SW 1271 (cell line): Measurements from ENCODE around the gene LIMS2.

ENCODE experiments used
- DNase-seq, 2 experiments: peaks; one replicate each; lab custom pipeline; 2025; lab: John Stamatoyannopoulos, UW

The LIMS2 gene

DNA sequence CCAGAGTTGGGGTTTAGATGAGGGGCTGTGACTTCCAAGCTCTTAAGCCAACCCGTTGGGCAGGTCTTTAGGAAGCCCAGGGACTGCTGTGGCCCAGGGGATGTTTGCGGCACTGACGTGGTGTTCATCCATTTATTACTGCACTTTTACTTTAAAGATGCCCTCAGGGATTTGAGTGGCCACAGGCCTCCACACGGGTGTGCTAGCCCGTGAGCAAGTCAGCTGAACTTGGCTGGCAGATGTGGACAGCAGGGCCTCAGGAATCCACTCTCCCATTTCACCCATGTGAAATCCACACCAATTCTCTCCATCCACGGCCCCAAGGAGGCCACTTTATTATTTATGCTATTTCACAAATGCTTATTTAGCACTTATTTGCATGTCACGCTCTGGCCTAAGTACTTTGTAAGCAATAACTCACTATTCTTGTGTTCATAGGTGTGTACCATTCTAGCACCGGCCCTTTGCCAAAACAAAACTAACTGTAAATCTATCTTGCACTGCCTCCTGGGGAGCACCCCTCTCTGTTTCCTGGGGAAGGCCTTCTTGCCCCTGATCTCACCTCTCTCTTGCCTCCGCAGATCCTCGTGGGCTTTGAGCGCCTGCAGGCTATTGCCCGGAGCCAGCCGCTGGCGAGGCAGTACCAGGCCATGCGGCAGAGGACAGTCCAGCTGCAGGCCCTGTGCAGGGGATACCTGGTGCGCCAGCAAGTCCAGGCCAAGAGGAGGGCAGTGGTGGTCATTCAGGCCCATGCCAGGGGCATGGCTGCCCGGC, 68.5 kb downstream of the LIMS2 start:
- no peak for DNase-seq

DNA sequence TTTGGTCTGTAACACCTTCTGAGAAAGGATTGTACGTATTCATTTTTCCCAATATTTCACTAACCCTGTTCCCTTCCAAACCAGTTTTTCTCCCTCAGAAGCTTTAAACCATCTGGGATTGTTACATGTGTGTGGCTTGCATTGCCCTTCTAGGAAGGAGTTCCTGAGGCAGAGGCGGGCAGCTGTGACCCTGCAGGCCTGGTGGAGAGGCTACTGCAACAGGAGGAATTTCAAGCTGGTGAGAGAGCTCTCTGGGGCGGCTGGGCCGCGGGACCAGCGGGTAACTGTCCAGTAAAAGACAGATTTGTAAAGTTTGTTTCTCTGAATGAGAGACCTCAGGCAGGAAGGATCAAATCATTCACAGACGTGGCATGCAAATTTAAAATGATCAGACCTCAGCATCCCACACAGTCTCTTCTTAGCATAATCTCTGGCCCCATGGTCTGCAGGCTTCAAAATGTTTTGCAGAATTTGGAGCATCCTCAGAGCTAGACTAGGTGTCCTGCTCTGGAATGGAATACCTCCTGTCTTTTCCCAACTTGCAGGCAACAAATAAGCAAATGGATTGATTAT, 69.6 kb downstream of the LIMS2 start:
- no peak for DNase-seq

DNA sequence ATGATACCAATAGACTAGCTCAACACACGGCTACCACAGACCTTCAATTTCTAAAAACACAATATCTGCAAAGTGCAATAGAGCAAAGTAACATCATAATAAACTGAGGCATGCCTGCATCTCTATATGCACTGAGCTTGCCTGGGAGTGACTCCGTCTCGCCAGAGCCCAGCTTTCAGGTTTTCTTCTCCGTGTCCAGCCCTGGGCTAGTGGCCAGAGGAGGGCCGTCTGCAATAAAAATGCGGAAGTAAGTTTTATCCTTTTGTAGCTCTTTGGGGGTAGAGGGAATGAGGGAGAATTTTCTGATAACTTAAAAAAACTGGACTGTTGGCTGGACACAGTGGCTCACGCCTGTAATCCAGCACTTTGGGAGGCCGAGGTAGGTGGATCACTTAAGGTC, 70.3 kb downstream of the LIMS2 start:
- no peak for DNase-seq

DNA sequence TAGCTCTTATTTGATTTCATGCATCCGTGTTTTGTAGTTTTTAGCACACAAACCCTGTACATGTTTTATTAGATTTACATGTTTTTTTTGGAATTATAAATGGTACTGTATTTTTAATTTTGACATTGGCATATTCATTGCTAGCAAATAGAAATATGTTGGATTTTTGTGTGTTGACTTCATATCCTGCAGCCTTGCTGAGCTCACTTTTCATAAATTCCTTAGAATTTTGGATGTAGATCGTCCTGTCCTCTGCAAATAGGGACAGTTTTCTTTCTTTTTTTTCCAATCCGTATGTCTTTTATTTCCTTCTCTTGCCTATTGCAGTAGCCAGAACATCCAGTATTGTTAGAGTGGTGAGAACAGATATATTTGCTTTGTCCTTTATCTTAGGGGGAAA, 76.1 kb downstream of the LIMS2 start:
- no peak for DNase-seq

DNA sequence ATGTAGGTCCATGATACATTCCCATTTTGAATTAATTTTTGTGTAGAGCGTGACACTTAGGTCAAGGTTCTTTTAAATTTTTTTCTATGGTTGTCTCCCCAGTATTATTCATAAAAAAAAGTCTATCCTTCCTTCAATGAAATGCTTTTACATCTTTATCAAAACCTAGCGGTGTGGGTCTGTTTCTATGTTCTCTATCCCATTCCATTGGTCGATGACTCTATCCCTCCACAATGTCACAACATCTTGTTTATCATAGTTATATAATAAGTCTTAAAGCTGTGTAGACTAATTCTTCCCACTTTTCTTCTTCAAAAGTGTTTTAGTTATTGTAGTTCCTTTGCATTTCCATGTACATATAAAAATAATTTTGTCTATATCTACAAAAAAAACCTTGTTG, 76.6 kb downstream of the LIMS2 start:
- DNase-seq, result no peak

DNA sequence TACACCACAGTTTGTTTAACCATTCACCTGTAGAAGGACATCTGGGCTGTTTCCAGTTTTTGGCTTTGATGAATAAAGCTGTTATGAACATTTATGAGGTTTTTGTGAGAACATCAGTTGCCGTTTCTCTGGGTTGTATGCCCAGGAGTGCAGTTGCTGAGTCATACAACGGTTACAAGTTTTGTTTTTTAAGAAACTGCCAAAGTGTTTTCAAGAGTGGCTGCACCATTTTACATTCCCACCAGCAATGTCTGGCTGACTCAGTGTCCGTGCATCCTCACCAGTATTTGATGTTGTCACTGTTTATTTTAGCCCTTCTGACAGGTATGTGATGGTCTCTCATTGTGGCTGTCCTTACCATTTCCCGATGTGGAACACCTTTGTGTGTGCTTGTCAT, 77.3 kb downstream of the LIMS2 start:
- DNase-seq, result no peak

DNA sequence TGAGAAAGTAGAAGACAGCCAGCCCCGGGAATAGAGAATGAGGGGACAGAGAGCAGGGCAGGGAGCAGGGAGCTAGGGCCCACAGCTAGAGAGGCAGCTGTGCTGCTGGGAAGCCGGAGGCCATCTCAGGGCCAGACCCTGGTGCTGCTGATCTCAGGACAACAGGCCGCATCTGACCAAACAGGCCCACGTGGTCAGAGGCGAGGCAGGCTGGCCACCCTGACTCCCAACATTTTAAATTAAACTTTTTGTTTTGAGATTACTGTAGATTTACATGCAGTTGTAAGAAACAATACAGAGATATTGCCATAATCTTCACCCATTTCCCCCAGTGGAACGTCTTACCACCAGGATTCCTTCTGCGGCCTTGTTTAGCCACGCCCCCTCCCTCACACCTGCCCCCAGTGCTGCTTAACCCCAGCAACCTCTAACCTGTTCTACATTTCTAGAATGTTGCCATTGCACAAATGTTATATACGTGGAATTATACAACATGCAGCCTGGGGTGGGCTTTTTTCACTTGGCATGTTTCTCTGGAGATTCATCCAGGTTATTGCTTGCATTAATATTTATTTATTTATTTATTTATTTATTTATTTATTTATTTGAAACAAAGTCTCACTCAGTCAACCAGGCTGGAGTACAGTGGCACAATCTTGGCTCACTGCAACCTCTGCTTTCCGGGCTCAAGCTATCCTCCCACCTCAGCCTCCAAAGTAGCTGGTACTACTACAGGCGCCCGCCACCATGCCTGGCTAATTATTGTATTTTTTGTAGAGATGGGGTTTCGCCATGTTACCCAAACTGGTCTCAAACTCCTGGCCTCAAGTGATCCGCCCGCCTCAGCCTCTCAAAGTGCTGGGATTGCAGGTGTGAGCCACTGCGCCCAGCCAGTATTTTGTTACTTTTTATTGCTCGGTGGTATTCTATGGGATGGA, 78.0 kb downstream of the LIMS2 start:
- no peak for DNase-seq

DNA sequence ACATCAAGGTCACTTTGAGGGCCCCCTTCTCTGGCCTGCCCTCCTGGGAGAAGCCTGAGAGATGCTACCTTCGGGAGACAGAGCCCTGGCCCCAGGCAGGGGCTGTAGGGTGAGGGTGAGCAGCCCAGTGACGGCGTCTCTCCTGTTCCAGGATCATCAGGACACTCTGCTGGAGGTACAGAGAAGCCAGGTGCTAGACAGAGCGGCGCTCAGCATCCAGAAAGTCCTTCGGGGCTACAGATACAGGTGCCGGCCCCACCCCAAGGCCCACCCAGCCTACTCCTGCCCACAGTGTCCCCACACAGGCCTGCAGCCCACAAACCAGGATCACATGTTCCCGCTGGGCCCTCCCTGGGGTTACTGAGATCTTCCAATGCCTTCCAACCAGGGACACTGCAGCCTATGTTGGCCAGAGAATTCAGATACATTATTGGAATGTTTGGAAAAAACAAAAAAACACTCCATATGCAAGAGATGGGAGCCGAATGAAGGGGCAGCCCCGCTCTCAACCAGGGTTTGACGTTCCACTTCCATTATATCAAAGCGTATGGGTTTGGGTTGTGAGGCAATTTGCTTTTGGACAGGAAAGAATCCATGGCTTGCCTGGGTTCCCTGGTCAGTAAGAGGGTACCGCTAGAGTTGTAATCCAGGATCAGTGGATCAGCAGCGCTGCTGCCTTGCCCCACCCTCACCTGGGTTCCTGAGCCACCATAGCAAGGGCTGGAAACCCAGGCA, 78.9 kb downstream of the LIMS2 start:
- DNase-seq, result no peak

DNA sequence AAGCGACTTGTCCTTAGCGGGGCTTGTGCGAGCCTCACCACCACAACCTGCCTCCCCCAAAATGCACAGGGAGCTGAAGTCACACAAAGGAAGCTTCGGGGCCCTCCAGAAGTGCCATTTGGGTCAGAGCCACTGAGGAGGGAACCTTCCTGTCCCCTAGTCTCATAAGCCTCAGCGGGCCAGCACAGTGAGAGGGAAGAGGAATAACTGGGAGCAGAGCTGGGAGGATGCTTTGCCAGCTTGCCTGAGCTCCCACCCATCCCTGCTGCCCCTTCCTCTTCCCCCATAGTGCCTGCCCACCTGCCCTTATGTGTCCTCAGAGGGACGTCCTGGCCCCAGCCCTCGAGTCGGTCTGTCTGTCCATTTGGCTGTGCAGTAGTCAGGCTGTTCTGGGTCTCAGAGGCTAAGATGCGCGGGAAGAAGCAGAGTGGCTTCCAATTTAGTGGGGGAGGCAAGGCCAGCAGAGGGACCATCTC, 81.2 kb downstream of the LIMS2 start:
- no peak for DNase-seq

DNA sequence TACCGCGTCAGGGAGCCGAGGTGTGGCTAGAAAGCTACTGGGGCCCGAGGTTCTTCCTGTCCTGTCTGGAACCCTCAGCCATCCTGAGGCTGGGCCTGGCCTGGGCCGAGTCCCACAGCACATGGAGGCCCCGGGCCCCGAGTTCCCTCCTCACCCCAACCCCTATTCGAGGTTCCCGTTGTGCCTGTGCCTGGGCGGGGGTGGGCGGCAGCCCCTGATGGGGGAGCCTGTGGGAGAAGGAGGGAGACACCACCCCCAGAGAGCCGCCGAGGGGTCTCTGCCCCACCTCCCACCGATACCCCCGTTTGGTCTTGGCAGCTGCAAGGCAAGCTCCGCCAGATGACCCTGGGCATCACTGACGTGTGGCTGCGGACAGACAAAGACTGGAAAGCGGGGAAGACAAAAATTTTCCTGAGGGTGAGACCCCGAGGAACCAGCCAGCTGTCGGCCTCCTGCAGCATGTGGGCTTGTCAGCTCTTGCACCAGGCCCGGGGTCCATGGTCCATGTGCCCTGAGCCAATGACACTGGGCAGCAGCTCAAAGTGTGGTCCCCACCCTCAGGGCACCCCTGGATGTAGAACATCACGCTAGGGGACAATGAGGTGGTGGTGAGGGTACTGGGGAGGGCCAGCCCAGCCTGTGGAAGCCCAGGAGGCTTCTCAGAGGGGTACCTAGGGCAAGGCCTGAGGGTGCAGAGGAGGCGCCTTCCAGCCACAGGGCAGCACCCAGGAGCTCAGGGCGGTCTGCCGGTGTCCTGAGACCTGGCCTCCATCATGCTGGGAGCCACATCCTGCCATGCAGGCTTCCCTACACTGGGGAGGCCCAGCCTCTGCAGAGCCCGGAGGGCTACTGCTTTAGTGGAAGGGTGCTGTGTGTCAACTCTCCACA, 81.9 kb downstream of the LIMS2 start:
- no peak for DNase-seq

DNA sequence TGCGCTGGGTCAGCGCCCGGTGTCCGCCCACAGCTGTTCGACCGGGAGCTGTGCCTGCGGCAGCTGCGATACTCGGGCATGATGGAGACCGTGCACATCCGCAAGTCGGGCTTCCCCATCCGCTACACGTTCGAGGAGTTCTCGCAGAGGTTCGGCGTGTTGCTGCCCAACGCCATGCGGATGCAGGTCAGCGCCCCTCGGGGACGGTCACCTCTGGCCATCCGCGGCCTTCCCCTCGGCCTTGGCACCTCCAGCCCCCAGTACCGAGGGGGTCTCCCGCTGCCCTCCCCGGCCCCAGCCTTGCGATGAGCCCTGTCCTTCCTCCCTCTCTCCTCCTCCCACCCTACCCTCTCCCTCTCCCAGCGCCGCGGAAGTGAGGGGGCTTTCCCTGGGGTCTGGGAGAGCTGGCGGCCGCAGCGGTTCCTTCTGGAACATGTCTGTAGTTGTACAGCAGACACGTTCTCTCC, 82.5 kb downstream of the LIMS2 start:
- DNase-seq, result no peak

DNA sequence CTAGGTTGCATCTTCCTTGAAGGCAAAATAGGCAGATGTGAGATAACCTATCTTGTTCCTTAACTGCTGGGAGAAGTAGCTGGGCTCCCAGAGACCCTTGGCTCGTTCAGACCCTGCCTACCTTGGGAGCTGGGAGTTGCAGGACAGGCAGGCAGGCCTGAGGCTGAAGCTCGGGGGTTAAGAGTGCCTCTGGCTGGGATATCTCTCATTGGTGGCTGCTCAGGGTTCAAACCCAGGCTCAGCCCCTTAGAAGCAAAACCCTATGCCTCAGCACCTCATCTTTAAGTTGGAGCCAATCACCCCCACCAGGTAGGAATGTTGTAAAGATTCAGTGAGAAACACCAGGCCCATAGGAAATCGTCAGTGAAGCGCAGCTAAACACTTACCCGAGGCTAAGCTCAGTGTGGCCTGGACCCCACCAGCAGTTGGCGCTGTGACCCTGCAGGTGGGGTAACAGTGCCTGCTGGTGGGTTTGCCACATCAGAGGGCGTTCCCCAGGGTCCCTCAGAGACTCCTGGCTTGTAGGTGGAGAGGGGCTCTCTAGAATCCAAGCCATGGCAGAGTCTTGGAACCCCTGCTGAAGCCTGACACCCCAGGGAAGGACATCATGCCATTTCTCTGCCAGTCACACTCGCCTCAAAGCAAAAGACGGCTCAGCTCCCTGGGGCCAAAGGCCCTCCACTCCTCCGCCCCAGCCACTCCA, 84.0 kb downstream of the LIMS2 start:
- DNase-seq, result peak in 1 of 2 experiments; percentile 27

DNA sequence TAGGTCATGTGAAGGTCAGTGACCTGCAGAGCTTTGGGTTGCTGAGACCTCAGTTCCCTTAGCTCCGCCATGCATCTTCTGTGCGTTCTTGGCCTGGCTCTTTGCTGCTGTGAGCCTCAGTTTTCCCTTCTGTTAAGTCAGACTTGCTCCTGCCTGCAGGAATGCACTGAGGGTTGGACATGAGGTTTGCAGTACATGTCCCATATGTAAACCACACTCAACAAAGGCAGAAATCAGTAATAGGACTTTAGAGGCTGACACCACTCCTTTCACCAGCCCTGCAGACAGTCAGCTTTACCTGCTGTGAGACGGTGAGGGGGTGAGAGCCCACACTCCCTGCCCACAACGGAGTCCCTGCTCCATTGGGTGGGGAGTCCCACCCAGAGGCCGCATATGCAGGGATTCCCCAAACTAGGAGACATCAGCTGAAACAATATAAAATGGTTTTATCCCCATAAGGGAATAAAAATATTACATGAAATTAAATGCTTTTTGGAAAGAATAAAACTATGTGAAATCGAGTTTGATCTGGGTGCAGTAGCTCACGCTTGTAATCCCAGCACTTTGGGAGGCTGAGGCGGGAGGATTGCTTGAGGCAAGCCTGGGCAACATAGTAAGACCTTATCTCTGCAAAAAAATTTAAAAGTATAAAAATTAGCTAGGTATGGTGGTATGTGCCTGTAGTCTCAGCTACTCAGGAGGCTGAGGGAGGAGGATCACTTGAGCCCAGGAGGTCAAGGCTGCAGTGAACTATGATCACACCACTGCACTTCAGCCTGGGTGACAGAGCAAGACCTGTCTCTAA, 84.7 kb downstream of the LIMS2 start:
- no peak for DNase-seq

DNA sequence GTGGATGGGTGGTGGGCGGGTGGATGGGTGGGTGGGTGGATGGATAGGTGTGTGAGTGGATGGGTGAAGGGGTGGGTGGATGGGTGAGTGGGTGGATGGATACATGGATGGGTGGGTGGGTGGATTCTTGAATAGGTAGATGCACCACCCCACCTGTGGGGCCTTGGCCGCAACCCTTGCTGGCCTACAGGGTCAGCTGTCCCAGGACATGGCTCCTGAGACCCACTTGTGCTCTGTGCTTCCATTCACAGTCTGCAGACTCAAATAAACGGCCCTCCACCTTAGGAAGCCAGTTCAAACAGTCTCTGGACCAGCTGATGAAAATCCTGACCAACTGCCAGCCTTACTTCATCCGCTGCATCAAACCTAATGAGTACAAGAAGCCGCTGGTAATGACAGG, 85.5 kb downstream of the LIMS2 start:
- DNase-seq, result no peak

DNA sequence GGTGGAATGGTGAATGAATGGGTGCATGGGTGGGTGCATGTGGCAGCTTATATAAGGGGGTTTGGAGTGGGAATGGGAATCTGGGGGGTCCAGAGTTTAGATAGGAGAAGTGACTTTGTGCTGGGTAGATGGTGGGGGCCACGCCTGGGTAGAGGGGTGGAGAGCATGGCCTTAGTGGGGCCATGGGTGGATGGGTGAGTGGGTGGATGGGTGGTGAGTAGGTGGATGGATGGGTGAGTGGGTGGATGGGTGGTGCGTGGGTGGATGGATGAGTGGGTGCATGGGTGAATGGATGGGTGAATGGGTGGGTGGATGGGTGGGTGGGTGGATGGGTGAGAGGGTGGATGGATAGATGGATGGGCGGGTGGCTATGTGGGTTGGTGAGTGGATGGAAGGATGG, 86.0 kb downstream of the LIMS2 start:
- no peak for DNase-seq
